Activated CD8-positive, alpha-beta memory T cell treated with anti-CD3 and anti-CD28 coated beads for 36 hours (primary cell): ENCODE measurements around the gene KANK2. TPM values are rescaled to one million over a fixed set of nuclear protein-coding genes. Genes with fewer than 3 reads are reported as not detected.
"Not testable (repeated sequence)": the region's sequence is repeated elsewhere in the genome, so short reads cannot be mapped to it uniquely, and the experiment has no call there.

Experiments used
- CTCF ChIA-PET: fragments of 350-600 bp; sonication (Branson Sonifier 250); formaldehyde crosslinking; loops from one replicate; lab custom pipeline; 2021; ENCODE audit warnings: antibody characterized with exemption; lab: Charles Lee
- POLR2A ChIA-PET: fragments of 350-600 bp; sonication (Branson Sonifier 250); formaldehyde crosslinking; loops from one replicate; lab custom pipeline; 2021; ENCODE audit warnings: antibody characterized with exemption; lab: Charles Lee
- total RNA-seq, 2 experiments: library from RNA; stranded (reverse); gene quantifications; one replicate each; pipeline ENCODE4 v1.2.3, GENCODE V29; 2021

The KANK2 gene
- total RNA-seq, 2 experiments from 2014 or later: 1.5 to 3.2 TPM

GRCh38 chr19:11130824-11131455 lies 66.4 kb downstream of the KANK2 start:
- ChIA-PET POLR2A (interaction anchor here (0.6 kb wide), 1 partner anchor 10 kb away, joined by 7 read pairs; no protein-coding TSS in a partner anchor), CTCF (interaction anchor here (0.6 to 1.4 kb wide), 2 partner anchors 34 to 38 kb away, joined by 3 to 4 read pairs; no protein-coding TSS in a partner anchor)

- CTCF ChIA-PET: no interaction called here
- POLR2A ChIA-PET: no interaction called here
These were observed 69.4 kb downstream of the KANK2 start for GRCh38 chr19:11127905-11128304.

GRCh38 chr19:11125994-11126685 lies 71.2 kb downstream of the KANK2 start:
- ChIA-PET POLR2A (interaction anchor here (0.6 to 0.7 kb wide), 2 partner anchors 336 to 471 kb away, joined by 4 to 5 read pairs; no protein-coding TSS in a partner anchor), CTCF (interaction anchor here (0.5 to 2.7 kb wide), 21 partner anchors 11 to 1209 kb away, joined by 3 to 16 read pairs (median 4); partner anchors contain the start of gene LDLR)

GRCh38 chr19:11124157-11124556 lies 73.2 kb downstream of the KANK2 start:
- CTCF ChIA-PET: interaction anchor here (0.6 to 2.7 kb wide), 2 partner anchors 20 to 89 kb away, joined by 3 to 16 read pairs; no protein-coding TSS in a partner anchor
- POLR2A ChIA-PET: not testable (repeated sequence)

- CTCF ChIA-PET: no interaction called here
- POLR2A ChIA-PET: no interaction called here
These were observed 74.2 kb downstream of the KANK2 start for GRCh38 chr19:11123114-11123513.

- POLR2A ChIA-PET: interaction anchor here (0.7 kb wide), 1 partner anchor 25 kb away, joined by 6 read pairs; no protein-coding TSS in a partner anchor
- CTCF ChIA-PET: not testable (repeated sequence)
These were observed 75.4 kb downstream of the KANK2 start for GRCh38 chr19:11121963-11122362.

- ChIA-PET CTCF (no interaction called here), POLR2A (no interaction called here)
These were observed 80.8 kb downstream of the KANK2 start for GRCh38 chr19:11116507-11116906.

GRCh38 chr19:11115895-11116446 lies 81.4 kb downstream of the KANK2 start:
- CTCF ChIA-PET: no interaction called here
- POLR2A ChIA-PET: interaction anchor here (0.7 kb wide), 1 partner anchor 265 kb away, joined by 7 read pairs; no protein-coding TSS in a partner anchor

- POLR2A ChIA-PET: no interaction called here
- CTCF ChIA-PET: no interaction called here
These were observed 82.3 kb downstream of the KANK2 start for GRCh38 chr19:11115042-11115441.

Other genes with a start within 250 kb of the KANK2 start
- gene SMARCA4, start 236.5 kb downstream of the KANK2 start, total RNA-seq: 100 to 1,000 TPM; 119 to 120 TPM
- gene LDLR, start 108.1 kb downstream of the KANK2 start, total RNA-seq: 10 to 100 TPM; 65.6 to 67.9 TPM
- gene SPC24, start 41.8 kb downstream of the KANK2 start, total RNA-seq: 10 to 100 TPM; 37.7 to 37.9 TPM
- not detected for gene ANGPTL8, start 42.1 kb upstream of the KANK2 start, total RNA-seq
- 1 to 10 TPM; 2.2 to 3.0 TPM for gene DOCK6, start 65.0 kb upstream of the KANK2 start, total RNA-seq
- gene TSPAN16, start 98.6 kb upstream of the KANK2 start, total RNA-seq: not detected
- gene RAB3D, start 142.1 kb upstream of the KANK2 start, total RNA-seq: 1 to 10 TPM; 5.4 to 5.5 TPM
- 10 to 100 TPM; 26.0 to 29.3 TPM for gene TMEM205, start 148.7 kb upstream of the KANK2 start, total RNA-seq
- gene CCDC159, start 149.0 kb upstream of the KANK2 start, total RNA-seq: 10 to 100 TPM; 10.9 to 12.1 TPM
- gene PLPPR2, start 157.9 kb upstream of the KANK2 start, total RNA-seq: 1 to 10 TPM; 1.3 to 1.7 TPM
- 1 to 10 TPM; 1.6 to 2.6 TPM for gene SWSAP1, start 177.1 kb upstream of the KANK2 start, total RNA-seq
- 1 to 10 TPM; 4.9 to 5.2 TPM for gene EPOR, start 186.8 kb upstream of the KANK2 start, total RNA-seq
- not detected for gene RGL3, start 221.8 kb upstream of the KANK2 start, total RNA-seq
- gene ODAD3, start 237.6 kb upstream of the KANK2 start, total RNA-seq: under 1 TPM in 1 of 2 experiments, not detected in 1; 0.19 TPM
- gene PRKCSH, start 238.1 kb upstream of the KANK2 start, total RNA-seq: 100 to 1,000 TPM; 254 to 256 TPM